GM19438 (cell line): ENCODE measurements around the gene SERINC5.
"Not testable (repeated sequence)": the region's sequence is repeated elsewhere in the genome, so short reads cannot be mapped to it uniquely, and the experiment has no call there.

ENCODE experiments used
- ATAC-seq: cut with Tn5 transposase; IDR thresholded peaks from one replicate; pipeline ENCODE4 v1.9.1; 2021; ENCODE audit warnings: low read depth; ENCODE audit not compliant: unreplicated experiment

The SERINC5 gene

DNA sequence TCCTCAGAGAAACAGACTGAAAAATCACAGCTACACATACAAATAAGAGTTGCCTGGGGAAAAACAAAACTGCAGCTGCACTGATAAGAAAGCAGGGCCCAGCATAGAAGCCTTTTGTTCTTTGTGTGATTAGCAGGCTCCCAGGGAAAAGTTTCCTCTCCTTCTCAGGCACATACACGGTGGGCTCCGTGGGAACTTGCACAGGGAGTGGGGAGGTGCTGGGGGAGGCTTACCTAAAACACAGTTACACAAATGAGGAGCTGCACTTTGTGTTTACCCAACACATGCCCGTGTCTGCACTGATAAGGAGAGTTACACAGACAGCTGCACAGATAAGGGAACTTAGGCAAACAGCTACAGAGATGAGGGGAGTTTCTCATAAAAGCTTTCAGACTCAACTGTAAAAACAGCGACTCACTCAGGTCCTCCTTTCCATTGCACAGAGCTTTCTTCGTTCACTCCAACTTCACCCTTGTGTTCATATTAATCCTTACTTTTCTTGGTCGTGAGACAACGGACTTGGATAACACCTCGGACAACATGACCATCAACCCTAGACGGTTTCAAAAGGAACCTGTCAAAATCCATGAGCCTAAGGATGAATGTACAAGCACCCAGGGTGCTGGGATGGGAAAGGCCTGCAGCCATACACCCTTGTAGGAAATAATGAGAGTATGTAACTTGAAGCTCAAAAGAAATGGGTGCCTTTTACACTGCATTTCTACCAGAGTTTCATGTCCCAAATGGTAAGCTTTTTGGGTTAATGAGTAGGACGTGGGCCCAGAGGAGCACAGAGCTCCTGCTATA lies 50.8 kb downstream of the SERINC5 start:
- no peak for ATAC-seq

DNA sequence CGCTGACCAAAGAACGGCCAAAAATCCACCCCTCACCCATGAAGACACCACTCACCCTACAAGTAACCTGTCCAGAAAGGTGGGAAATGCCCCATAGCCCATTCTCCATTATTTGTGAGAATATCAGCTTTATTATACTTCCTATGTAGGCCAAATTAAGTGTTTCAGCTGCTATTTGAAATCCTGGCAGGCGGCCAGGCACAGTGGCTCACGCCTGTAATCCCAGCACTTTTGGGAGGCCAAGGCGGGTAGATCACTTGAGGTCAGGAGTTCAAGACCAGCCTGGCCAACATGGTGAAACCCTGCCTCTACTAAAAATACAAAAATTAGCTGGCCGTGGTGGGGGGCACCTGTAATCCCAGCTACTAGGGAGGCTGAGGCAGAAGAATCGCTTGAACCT lies 54.1 kb downstream of the SERINC5 start:
- ATAC-seq = not testable (repeated sequence)

DNA sequence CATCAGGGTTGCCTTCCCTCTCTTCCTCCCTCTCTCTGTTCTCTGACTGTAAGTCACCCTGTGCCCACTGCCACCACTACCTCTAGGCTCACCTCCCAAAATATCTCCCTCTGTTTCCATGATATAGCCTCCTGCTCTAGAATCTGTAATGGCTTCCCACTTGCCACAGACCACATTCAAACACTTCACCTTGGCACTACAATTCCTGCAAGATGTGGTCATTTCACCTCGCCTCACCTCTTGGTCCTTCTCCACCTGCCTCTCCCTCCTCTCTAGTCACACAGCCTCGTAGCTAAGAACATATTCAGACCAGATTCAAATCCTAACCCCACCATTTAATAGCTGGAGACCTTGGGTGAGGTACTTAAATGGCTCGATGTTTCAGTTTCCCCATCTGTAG lies 56.9 kb downstream of the SERINC5 start:
- ATAC-seq = no peak

DNA sequence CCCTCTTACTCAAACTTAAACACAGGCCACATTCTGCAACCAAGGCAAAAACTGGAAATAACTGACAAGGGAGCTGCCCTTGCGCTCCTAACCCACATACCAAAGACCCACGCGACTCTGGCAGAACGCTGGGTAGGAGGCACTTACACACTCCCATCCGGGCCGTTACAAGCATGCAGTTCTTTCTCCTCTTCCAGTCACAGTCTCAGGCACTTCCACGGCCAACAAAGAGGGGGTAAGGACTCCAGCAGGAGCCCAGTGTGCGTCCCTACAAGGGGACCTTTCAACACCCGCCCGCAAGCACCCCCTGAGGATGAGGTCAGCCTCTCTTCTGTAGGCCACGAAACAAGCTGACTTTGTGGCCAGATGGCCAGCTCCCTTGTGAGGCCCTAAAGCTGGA lies 57.4 kb downstream of the SERINC5 start:
- no peak for ATAC-seq

DNA sequence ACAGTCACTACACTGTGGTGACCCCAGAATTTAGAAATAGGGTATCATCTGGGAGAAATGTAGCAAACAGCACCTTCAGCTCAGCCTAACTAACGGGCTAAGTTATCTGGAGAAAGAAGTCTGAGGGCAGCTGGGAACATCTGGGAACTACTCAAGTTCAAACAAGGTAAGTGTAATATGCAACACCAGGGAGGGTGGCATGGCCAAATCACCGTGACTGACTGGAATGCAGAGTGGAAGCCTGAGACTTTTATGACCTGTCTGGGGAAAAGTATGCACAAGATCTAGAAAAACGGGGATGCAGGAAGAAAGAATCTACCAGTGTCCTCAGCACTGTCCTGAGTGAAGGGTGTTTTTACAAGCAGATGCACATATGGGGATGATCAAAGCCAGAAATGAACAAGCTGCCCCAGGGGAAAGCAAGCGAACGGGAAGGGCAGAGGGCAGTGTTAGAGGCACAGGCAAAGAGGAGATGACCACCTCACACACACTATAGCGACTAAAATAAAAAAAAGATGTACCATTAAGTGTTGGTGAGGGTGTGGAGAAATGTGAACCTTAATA lies 59.9 kb downstream of the SERINC5 start:
- no peak for ATAC-seq

DNA sequence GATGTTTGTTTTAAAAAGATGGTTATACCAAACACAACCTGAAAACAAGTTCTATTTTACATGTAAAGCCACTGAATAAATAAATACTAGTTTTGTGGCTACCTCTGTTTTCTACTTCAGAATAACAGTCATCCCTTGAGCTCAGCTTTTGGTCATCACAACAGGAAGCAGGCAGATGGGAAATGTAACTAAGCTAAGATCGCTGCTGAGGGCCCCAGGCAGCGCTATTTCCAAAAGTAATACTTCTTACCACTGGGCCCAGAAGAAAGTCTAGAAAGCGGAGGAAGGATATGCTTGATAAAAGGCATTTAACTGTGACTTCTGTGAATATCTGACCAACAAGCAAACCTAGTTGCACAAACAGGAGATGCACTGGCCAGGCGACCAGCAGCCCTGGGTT lies 61.4 kb downstream of the SERINC5 start:
- no peak for ATAC-seq

DNA sequence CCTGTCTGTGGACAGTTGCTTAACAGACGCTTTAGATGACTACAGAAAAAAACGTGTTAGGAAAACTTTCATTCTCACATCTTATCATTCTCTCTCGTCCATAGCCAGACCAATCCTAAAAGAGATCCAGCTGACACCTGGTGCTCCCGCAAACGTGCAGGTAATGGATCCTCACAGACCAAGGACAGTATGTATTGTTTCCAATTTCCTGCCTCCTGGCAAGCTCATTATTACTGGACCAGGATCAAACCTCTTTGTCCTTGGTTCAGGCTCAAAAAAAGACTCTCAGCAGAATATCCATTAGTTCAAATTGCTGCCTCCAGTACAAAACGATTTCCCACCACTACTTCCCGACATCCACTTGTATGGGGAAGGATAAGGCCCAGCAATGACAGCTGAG lies 62.4 kb downstream of the SERINC5 start:
- ATAC-seq = no peak

DNA sequence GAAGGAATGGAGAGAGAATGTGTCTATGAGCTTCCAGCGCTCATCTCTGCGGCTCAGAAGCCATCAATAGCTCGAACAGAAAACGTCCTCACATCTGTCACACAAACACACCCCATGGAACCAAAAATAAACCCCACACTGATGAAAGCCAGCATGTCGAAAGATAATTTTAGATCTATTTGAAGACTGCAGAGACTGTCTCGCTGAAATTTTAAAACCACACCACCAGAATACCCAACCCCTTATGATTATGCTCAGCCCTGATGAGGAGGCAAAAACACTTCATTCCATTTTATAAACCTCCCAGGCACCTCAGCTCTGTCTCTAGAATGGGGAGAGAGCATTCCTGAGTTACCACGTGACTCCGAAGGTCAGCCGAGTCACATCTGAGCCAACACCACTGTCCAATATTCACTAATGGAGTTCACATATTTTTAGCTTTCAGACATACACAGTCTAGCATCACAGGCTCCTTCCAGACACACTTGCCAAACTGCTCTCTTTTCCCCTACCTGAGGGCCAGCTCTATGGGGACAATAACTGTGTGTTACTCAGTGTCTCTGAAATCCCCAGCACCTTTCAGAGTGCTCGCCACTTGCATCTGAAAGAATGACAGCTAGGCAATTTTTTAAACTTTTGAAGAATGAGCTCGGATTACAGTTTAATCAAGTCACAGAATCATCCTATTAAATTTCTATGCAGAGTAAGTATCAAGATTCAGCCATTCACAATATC lies 63.2 kb downstream of the SERINC5 start:
- no peak for ATAC-seq

DNA sequence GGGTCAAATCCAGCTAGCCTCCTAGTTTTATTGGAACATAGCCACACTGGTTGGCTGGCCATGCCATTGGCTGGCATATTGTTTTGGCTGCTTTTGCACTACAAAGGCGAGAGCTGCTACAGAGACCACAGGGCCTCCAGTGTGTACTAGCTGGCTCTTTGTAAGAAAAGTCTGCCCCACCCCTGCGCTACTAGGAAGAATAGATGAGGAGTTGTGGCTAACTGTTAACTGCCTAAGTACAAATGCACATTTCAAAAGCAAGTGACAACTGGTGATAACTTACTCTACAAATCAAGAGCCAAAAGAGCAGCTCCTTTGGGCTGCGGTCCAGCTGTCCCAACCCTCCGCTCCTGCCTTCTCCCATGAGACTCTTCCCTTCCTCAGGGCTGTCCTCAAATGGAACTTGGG lies 63.9 kb downstream of the SERINC5 start:
- ATAC-seq = no peak

DNA sequence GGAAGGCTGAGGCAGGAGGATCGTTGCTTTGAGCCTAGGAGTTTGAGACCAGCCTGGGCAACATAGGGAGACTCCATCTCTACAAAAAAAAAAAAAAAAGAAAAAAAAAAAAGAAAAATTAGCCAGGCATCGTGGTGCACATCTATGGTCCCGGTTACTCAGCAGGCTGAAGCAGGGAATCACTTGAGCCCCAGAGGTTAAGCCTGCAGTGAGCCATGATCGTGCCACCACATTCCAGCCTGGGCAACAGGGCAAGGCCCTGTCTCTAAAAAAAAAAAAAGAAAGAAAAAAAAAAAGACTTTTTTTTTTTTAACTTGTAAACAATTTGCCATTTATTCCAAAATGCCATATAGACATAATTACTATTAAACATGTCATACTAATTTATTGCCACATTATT lies 64.5 kb downstream of the SERINC5 start:
- ATAC-seq = no peak

DNA sequence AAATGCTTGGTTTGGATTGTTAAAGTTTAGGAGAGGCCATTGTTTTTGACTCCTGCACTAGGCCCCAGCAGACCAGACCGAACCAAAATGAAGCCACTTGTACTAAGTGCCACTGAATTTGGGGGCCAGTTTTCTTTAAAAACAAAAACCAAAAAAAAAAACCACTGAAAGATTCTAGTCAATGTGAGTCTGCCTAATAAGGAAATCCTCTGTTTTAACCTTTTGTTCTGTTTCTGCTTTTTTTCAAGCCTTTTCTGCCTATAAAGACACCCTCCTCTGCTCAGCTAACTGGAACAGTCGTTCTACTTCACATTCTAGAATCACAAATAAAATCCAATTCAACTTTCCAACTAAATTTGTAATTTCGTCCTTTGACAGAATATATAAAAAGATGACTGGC lies 64.9 kb downstream of the SERINC5 start:
- ATAC-seq = no peak

DNA sequence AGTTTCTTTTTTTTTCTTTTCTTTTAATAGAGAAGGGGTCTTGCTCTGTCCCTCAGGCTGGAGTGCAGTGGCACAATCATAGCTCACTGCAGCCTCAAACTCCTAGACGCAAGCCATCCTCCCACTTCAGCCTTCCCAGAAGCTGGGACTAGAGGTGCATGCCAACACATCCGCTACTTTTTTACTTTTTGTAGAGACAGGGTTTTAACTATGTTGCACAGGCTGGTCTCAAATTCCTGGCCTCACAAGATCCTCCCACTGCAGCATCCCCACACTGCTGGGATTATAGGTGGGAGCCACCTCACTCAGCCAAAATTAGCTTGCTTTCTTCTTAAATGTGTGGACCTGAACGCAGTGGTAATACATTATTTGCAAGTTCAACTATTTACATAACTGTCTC lies 66.1 kb downstream of the SERINC5 start:
- ATAC-seq = no peak

DNA sequence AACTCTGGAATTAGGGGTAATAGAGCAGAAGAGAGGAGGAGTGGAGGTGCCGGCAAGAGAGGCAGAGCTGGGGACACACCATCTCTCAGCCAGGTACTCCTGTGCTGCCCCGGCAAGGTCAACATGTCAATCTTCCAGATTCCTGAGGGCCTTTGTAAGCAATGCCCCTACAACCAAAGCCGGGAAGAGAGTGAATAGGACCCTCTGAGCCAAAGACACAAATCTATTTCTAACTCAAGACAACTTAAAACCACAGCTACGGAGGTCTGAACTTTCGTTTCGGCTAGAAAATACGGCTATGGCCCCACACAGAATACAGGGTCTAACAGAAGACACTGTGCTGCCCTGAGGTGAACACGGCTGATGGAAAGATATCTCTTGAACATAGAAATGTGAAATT lies 66.6 kb downstream of the SERINC5 start:
- no peak for ATAC-seq

DNA sequence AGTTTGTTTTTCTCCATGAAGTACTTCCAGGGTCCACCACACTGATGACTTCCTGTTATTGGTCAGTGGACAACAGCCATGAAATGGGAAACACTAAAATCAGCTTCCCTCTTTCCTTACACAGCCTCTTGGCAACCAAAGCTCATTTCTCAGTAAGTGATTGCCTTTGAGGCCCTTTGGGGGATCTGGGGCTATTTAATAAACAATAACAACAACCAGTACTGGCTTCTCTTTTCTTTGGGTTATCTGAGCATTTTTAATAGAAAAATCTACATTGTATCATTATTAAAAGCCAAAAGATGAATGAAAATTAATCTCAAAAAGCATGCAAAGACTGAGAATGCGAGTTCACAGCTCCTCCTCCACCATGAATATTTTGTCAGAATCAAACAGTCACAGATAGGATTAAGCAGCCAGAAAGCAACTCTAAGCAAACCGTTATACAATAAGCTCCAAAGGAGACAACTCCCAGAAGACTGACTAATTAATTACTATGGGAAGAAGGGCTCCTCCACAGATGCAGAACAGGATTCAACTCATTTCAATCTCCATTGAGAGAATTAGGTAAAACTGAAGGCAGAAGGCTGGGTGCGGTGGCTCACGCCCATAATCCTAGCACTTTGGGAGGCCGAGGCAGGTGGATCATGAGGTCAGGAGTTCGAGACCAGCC lies 68.3 kb downstream of the SERINC5 start:
- ATAC-seq = no peak

DNA sequence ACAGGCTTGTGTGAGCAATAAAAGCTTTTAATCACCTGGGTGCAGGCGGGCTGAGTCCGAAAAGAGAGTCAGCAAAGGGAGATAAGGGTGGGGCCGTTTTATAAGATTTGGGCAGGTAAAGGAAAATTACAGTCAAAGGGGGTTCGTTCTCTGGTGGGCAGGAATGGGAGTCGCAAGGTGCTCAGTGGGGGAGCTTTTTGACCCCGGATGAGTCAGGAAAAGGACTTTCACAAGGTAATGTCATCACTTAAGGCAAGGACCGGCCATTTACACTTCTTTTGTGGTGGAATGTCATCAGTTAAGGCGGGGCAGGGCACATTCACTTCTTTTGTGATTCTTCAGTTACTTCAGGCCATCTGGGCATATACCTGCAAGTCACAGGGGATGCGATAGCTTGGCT lies 70.3 kb downstream of the SERINC5 start:
- ATAC-seq = not testable (repeated sequence)

DNA sequence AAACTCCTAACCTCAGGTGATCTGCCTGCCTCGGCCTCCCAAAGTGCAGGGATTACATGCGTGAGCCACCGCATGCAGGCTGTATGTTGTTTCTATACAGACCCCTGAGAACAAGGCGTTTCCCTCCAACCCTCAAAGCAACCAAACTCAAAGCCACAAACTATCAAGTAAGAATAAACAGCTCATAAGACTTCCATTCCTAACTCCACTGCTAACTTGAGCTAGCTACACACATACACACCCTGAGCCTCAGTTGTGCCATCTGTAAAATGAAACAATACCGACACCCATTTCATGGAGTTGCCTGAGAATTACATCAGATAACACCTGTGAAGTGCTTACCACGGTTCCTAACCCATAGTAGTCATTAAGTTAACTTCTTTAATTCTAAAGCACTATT lies 70.8 kb downstream of the SERINC5 start:
- no peak for ATAC-seq

DNA sequence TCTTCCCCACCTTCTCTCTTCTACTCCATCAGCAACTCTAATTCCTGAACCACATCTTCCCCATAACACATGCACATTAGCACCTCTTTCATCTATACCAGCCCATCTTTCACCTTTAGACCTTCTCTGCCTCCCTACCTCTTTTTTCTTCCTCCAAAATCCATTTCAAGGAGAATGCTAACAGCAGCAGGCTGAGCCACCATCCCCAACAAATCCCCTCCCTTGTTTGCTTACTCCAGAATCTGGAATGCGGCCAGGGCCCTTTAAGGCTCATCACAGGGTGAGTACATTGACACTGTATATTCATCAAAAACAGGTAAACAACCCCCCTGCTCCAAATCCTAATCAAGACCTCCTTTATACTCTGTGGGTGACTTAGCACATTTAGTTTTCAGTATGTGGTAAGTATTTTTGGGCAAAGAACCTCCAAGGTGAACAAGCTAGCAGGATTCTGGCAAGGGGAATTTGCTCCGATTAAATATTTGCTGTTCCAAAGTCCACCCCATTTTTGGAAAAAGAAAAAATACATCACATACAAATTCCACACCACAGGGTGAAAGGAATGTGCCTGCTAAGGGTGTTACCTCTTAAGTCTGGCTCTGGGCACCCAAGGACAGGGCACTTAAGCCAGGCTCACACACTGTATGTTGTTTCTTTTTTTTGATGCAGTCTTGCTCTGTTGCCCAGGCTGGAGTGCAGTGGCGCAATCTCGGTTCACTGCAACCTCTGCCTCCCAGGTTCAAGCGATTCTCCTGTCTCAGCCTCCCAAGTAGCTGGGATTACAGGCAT lies 71.4 kb downstream of the SERINC5 start:
- no peak for ATAC-seq

DNA sequence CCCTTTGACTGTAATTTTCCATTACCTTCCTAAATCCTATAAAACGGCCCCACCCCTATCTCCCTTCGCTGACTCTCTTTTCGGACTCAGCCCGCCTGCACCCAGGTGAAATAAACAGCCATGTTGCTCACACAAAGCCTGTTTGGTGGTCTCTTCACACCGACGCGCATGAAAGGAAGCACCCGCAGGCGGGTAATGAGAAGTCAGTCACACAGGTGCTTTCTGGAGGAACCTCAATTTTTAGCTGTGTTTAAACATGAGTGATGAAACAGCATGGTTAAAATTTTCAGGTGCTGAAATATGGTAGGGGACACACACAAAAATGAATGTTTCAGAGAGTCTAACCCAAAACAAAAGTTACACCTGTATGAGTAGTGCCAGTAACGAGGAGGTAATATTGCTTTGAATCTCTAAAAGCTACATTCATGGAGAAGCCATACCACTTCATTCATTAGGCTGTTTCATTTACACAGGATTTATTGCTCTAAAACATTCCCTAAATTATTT lies 72.1 kb downstream of the SERINC5 start:
- ATAC-seq = not testable (repeated sequence)

DNA sequence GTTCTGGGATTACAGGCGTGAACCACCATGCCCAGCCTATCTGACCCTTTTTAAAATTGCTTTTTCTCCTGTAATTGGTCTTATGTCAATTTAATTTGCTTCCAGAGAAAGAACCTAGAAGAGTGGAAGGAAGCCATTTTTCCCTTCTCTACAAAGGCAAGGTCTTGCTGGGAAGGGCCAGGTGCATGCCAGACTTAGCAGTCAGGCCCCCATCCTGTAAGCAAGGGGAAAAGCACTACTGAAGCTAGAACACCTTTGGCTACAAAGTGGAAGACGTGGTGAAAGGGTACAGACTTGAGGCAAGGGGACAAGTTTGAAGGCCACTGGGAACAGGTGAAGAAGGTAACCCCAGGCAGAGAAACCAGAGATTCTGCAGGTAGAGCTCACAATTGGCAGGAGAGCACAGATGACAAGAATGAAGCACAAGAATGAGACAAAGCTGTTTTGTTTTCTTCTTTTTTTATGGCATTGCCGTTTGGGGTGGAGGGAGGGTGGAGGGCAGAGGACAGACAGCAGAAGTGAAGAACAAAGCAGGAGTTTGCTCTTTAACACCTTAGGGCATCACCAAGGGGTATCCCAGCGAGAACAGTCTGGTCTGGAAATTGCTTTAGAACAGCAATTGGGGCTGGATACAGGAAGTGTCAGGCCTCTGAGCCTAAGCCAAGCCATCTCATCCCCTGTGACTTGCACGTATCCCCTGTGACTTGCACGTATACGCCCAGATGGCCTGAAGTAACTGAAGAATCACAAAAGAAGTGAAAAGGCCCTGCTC lies 72.9 kb downstream of the SERINC5 start:
- ATAC-seq = no peak
